K562 (cell line): ENCODE results near the gene RBMS1. TPM values are rescaled to one million over a fixed set of nuclear protein-coding genes. Genes with fewer than 3 reads are reported as not detected.

Experiments
- ATAC-seq: fragments of 200-7000 bp; cut with Tn5 transposase; 3 replicates; pipeline ENCODE4 v1.9.1; 2020; ENCODE audit warnings: moderate library complexity
- BruUV-seq: library from RNA; stranded (reverse); fragments of 400-500 nt; replicated peaks from 2 replicates; lab custom pipeline; 2021; lab: Mats Ljungman, UMichigan
- CTCF ChIA-PET: fragments of 300-600 bp; formaldehyde crosslinking; extraction: SDS; loops from one replicate; lab custom pipeline; 2021; ENCODE audit warnings: low intra/inter-chr PET ratio; lab: Yijun Ruan, JAX
- POLR2A ChIA-PET: fragments of 300-600, 350-650 bp; sonication (Branson Sonifier 250); formaldehyde crosslinking; extraction: SDS; loops from one replicate; lab custom pipeline; 2021; ENCODE audit warnings: antibody characterized with exemption, inconsistent platforms; lab: Yijun Ruan, JAX
- DNase-seq, 4 experiments: peaks; one replicate each; pipeline versions ENCODE4 v3.0.0 to v3.0.0-alpha.2; 2011 to 2018; ENCODE audit warnings: low spot score in 3 of 4, mixed read lengths in 3 of 4; ENCODE audit errors: extremely low read depth in 1 of 4
- FAIRE-seq: peaks from 2 replicates; lab custom pipeline; 2011; peaks lifted over from hg19 to GRCh38; lab: Jason Lieb, UNC
- H2AFZ ChIP-seq: 2 replicates; pipeline ENCODE4 v1.6.0; 2011; ENCODE audit warnings: low read depth, low read length, control low read depth, inconsistent platforms
- H3K27ac ChIP-seq: fragments of 200-600 bp; 3 replicates; pipeline ENCODE4 v1.8.0; 2011; ENCODE audit warnings: low read depth, mild to moderate bottlenecking, control low read depth, inconsistent platforms, low read length, moderate library complexity, mixed read lengths; ENCODE audit errors: extremely low read depth
- H3K27me3 ChIP-seq, 2 experiments: fragments of 300-600 bp in 1 of 2; 2 replicates in 1 of 2; 3 replicates in 1 of 2; pipeline versions ENCODE4 v1.6.0 to v1.8.0; 2011; ENCODE audit warnings: inconsistent platforms in 2 of 2, low read length in 2 of 2, mild to moderate bottlenecking in 1 of 2, mixed read lengths in 1 of 2, moderate library complexity in 1 of 2; ENCODE audit not compliant: control insufficient read depth in 2 of 2, insufficient read depth in 2 of 2
- H3K36me3 ChIP-seq: fragments of 300-600 bp; 3 replicates; pipeline ENCODE4 v1.8.0; 2011; ENCODE audit warnings: mild to moderate bottlenecking, low read length, inconsistent platforms; ENCODE audit not compliant: control insufficient read depth, insufficient read depth
- H3K4me1 ChIP-seq, 2 experiments: fragments of 200-600 bp in 1 of 2; replicated peaks in 1 of 2; 2 replicates in 1 of 2; 3 replicates in 1 of 2; pipeline versions ENCODE4 v1.5.1 to v1.8.0; 2011; ENCODE audit warnings: inconsistent platforms in 2 of 2, low read length in 2 of 2, mild to moderate bottlenecking in 1 of 2, mixed read lengths in 1 of 2, moderate library complexity in 1 of 2; ENCODE audit not compliant: control insufficient read depth in 2 of 2, insufficient read depth in 2 of 2
- H3K4me2 ChIP-seq: 2 replicates; pipeline ENCODE4 v1.6.1; 2011; ENCODE audit warnings: low read length, control low read depth, inconsistent platforms, mixed read lengths; ENCODE audit not compliant: insufficient read depth
- H3K4me3 ChIP-seq: fragments of 200-600 bp; sonication (generic), shearing (Covaris generic); 2 replicates; pipeline ENCODE4 v1.5.1; 2016; ENCODE audit warnings: control low read depth, inconsistent platforms
- H3K79me2 ChIP-seq: fragments of 200-600 bp; 3 replicates; pipeline ENCODE4 v1.8.0; 2011; ENCODE audit warnings: low read length, inconsistent platforms; ENCODE audit not compliant: control insufficient read depth, insufficient read depth
- H3K9ac ChIP-seq, 2 experiments: 2 replicates each; pipeline versions ENCODE4 v1.6.0 to v1.6.1; 2011; ENCODE audit warnings: low read depth in 2 of 2, low read length in 2 of 2, control low read depth in 1 of 2, inconsistent platforms in 1 of 2, mild to moderate bottlenecking in 1 of 2, mixed read lengths in 1 of 2; ENCODE audit not compliant: insufficient read depth in 1 of 2
- H3K9me1 ChIP-seq: one replicate; pipeline ENCODE4 v1.6.0; 2011; ENCODE audit warnings: inconsistent platforms, mild to moderate bottlenecking, low read length, moderate library complexity; ENCODE audit not compliant: control insufficient read depth, insufficient read depth
- H3K9me3 ChIP-seq: replicated peaks from 2 replicates; pipeline ENCODE4 v1.5.1; 2011; ENCODE audit warnings: low read depth, low read length, inconsistent platforms; ENCODE audit not compliant: control insufficient read depth, insufficient read depth
- H4K20me1 ChIP-seq: replicated peaks from 2 replicates; pipeline ENCODE4 v1.6.1; 2011; ENCODE audit warnings: low read length, inconsistent platforms, mixed read lengths; ENCODE audit not compliant: control insufficient read depth, insufficient read depth
- ASH1L ChIP-seq: fragments of 450-650 bp; IDR thresholded peaks from 2 replicates; pipeline ENCODE4 v1.6.1; 2018; ENCODE audit warnings: borderline replicate concordance, mild to moderate bottlenecking, low read depth; ENCODE audit not compliant: partially characterized antibody
- BHLHE40 ChIP-seq: IDR thresholded peaks from 2 replicates; pipeline ENCODE4 v1.6.1; 2011; ENCODE audit warnings: low read length, improper control_type of control experiment
- CBFA2T2 ChIP-seq: fragments of 450-650 bp; conservative IDR thresholded peaks from 2 replicates; pipeline ENCODE4 v1.6.1; 2017; ENCODE audit warnings: mild to moderate bottlenecking
- CHD4 ChIP-seq: fragments of 200-600 bp; sonication (generic); IDR thresholded peaks from 3 replicates; pipeline ENCODE4 v1.6.1; 2012; ENCODE audit warnings: low read depth, mild to moderate bottlenecking, mixed read lengths, low read length, inconsistent platforms; ENCODE audit not compliant: insufficient read depth, insufficient replicate concordance, poor library complexity, severe bottlenecking
- CREB1 ChIP-seq, 2 experiments: sonication (generic) in 1 of 2; formaldehyde crosslinking in 1 of 2; IDR thresholded peaks; 2 replicates each; pipeline versions ENCODE4 v1.6.1 to v1.8.0; 2012 to 2022; ENCODE audit warnings: inconsistent platforms in 1 of 2, mild to moderate bottlenecking in 1 of 2, missing genetic modification reagents in 1 of 2, moderate library complexity in 1 of 2
- NFE2 ChIP-seq: IDR thresholded peaks from 2 replicates; pipeline ENCODE4 v1.6.1; 2014; ENCODE audit warnings: antibody characterized with exemption, low read depth
- NR1H2 ChIP-seq: sonication (generic); formaldehyde crosslinking; IDR thresholded peaks from 2 replicates; pipeline ENCODE4 v1.4.0; 2020; ENCODE audit warnings: mild to moderate bottlenecking, missing genetic modification reagents
- POLR3G ChIP-seq: IDR thresholded peaks from 2 replicates; pipeline ENCODE4 v1.6.1; 2011; ENCODE audit not compliant: insufficient read length, insufficient replicate concordance; ENCODE audit errors: extremely low read depth
- SP1 ChIP-seq: sonication (generic); formaldehyde crosslinking; IDR thresholded peaks from 2 replicates; pipeline ENCODE4 v1.8.1; 2022; ENCODE audit warnings: mild to moderate bottlenecking, missing genetic modification reagents
- SREBF1 ChIP-seq: fragments of 150-350 bp; IDR thresholded peaks from 2 replicates; pipeline ENCODE4 v1.6.1; 2014; ENCODE audit warnings: antibody characterized with exemption, low read depth, low read length, borderline replicate concordance
- ZKSCAN1 ChIP-seq: fragments of 150-350 bp; IDR thresholded peaks from 2 replicates; pipeline ENCODE4 v1.6.1; 2016; ENCODE audit warnings: low read depth, low read length
- WGBS: fragments of 100-300 bp; shearing (Covaris generic); methylation state at CpG from one replicate; pipeline ENCODE4 v1.1.6; 2016; ENCODE audit warnings: low coverage, mixed read lengths; ENCODE audit not compliant: insufficient coverage; ENCODE audit errors: missing lambda C conversion rate; 5-methylcytosine and 5-hydroxymethylcytosine counted together
- in situ Hi-C: fragments of 300-500 bp; cut with MboI; formaldehyde crosslinking; loops from 4 replicates; pipeline ENCODE4 v1.15.0; 2018; ENCODE audit warnings: inconsistent platforms, mixed read lengths
- intact Hi-C: fragments of 100-400 bp; cut with micrococcal nuclease; formaldehyde crosslinking; loops from 2 replicates; pipeline ENCODE4 v1.14.2; 2022
- polyA plus RNA-seq, 8 experiments: library from polyadenylated mRNA; depleted of rRNA in 4 of 8; stranded (reverse) in 5 of 8; unstranded in 3 of 8; fragments of >200 nt; fragmentation: Nextera tagmentation in 2 of 8; fragmentation: Illumina TruSeq in 1 of 8; extraction: Ambion mirVana in 2 of 8; extraction: Trizol in 1 of 8; gene quantifications; 2 replicates each; pipeline versions ENCODE4 v1.2.1 to v1.2.3, GENCODE V29; 2011 to 2014; ENCODE audit warnings: inconsistent platforms in 1 of 8, missing spikeins in 1 of 8
- total RNA-seq, 7 experiments: library from RNA; depleted of rRNA in 6 of 7; stranded (reverse); fragments of >200 nt in 6 of 7; fragmentation: Illumina TruSeq in 2 of 7; extraction: Trizol in 2 of 7; gene quantifications; 2 replicates each; pipeline versions ENCODE4 v1.2.1 to v1.2.3, GENCODE V29; 2011 to 2021; ENCODE audit warnings: low replicate concordance in 1 of 7
- TF ChIP-seq, protein P1 (sequence below): sonication (generic); formaldehyde crosslinking; IDR thresholded peaks from 2 replicates; pipeline ENCODE4 v1.4.0; 2020; ENCODE audit warnings: mild to moderate bottlenecking, missing genetic modification reagents

The RBMS1 gene
- total and polyA plus RNA-seq, 9 of the 15 experiments (the other 6 are each of a cell fraction or from before 2014, with no cell fraction given), result 0.04 to 0.31 (median 0.09) TPM; not detected in 6

DNA sequence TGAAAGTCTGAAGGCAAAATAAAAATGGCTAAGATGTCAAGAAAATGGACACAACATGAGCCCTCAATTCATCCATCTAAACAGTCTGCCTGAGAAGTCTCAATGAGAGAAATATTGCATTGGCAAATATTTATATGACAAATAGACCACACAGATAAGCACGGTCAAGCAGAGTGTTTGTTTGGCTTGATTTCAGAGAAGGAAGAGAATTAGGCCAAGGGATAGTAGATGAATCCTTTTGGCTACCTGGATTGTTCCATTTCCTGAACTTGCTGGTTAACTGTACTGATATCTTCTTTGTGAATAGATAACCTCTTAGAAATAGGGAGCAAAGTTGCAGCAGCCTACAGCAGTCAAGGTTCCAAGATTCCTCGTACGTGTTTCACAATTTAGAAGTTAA lies 129.6 kb downstream of the RBMS1 start:
- no peak overlapping the region for H3K4me2 ChIP-seq
- DNase-seq (no peak), ATAC-seq (no peak), FAIRE-seq (no peak)
- H3K36me3 ChIP-seq, result no peaks in the 10 kb centered on the region
- H4K20me1 ChIP-seq, result no peaks in the 10 kb centered on the region
- in situ Hi-C loops (no loop called here), intact Hi-C loops (no loop called here)
- no peak overlapping the region for H3K27ac ChIP-seq
- H3K79me2 ChIP-seq, result no peaks in the 10 kb centered on the region
- TF ChIP-seq CBFA2T2, result no peak
- TF ChIP-seq NR1H2 (CRISPR knock-in tag), result no peak
- no peak for TF ChIP-seq BHLHE40
- TF ChIP-seq ASH1L, result no peak
- no peak for TF ChIP-seq SREBF1
- TF ChIP-seq, protein P1, sequence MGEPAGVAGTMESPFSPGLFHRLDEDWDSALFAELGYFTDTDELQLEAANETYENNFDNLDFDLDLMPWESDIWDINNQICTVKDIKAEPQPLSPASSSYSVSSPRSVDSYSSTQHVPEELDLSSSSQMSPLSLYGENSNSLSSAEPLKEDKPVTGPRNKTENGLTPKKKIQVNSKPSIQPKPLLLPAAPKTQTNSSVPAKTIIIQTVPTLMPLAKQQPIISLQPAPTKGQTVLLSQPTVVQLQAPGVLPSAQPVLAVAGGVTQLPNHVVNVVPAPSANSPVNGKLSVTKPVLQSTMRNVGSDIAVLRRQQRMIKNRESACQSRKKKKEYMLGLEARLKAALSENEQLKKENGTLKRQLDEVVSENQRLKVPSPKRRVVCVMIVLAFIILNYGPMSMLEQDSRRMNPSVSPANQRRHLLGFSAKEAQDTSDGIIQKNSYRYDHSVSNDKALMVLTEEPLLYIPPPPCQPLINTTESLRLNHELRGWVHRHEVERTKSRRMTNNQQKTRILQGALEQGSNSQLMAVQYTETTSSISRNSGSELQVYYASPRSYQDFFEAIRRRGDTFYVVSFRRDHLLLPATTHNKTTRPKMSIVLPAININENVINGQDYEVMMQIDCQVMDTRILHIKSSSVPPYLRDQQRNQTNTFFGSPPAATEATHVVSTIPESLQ (CRISPR knock-in tag), result no peak
- no peak for TF ChIP-seq ZKSCAN1
- TF ChIP-seq CHD4, result no peak
- no peak for TF ChIP-seq CREB1 (IDR thresholded peaks at IDR 0.05)
- TF ChIP-seq CREB1 (CRISPR knock-in tag; IDR thresholded peaks at IDR 0.05), result no peak
- no peak for TF ChIP-seq SP1 (CRISPR knock-in tag)
- no peak for TF ChIP-seq NFE2
- no peak for TF ChIP-seq POLR3G
- no TSS peak for BruUV-seq
- POLR2A ChIA-PET, result no interaction called here
- no peaks in the 10 kb centered on the region for H3K9me1 ChIP-seq
- no peaks in the 10 kb centered on the region for H3K9me3 ChIP-seq
- H3K4me3 ChIP-seq, result no peak overlapping the region
- H3K27me3 ChIP-seq, result no peaks in the 10 kb centered on the region
- no peaks in the 10 kb centered on the region for H3K4me1 ChIP-seq
- WGBS, result 0% methylated on average over 3 of the region's 3 CpGs
- H3K9ac ChIP-seq, result no peak overlapping the region
- CTCF ChIA-PET, result no interaction called here
- H2AFZ ChIP-seq, result no peak overlapping the region
